T-helper 2 cell treated with Interferon-gamma antibody and Interleukin-4, amounts not matched to agents 5 μg/mL and 100 μg/mL, for 36 hours (primary cell): ENCODE measurements around the gene OR52J3.
"Not testable (repeated sequence)": the region's sequence is repeated elsewhere in the genome, so short reads cannot be mapped to it uniquely, and the experiment has no call there.

Experiments
- DNase-seq: peaks from one replicate; pipeline ENCODE4 v3.0.0; 2021; ENCODE audit warnings: low spot score
- H3K27ac Mint-ChIP-seq: one replicate; pipeline ENCODE4 v1.8.0; 2021; ENCODE audit warnings: mild to moderate bottlenecking, mixed read lengths
- H3K27me3 Mint-ChIP-seq: one replicate; pipeline ENCODE4 v1.8.0; 2021; ENCODE audit warnings: low read depth, mixed read lengths
- H3K36me3 Mint-ChIP-seq: one replicate; pipeline ENCODE4 v1.8.0; 2021; ENCODE audit warnings: low read depth, mixed read lengths
- H3K4me1 Mint-ChIP-seq: one replicate; pipeline ENCODE4 v1.8.0; 2021; ENCODE audit warnings: low read depth, mixed read lengths
- H3K4me3 Mint-ChIP-seq: one replicate; pipeline ENCODE4 v1.8.0; 2022; ENCODE audit warnings: mild to moderate bottlenecking, moderate library complexity, mixed read lengths
- H3K9me3 Mint-ChIP-seq: one replicate; pipeline ENCODE4 v1.8.0; 2021; ENCODE audit warnings: mixed read lengths

OR52J3 gene

GRCh38 chr11:5046226-5046625 lies at the start of gene OR52J3:
OR52J3 (plus strand) TSS chr11:5046526; CDS start chr11:5046526, 0 bp downstream.
- H3K9me3 Mint-ChIP-seq: no peaks in the 10 kb centered on the region
- no peaks in the 10 kb centered on the region for H3K4me1 Mint-ChIP-seq
- H3K27me3 Mint-ChIP-seq: no peaks in the 10 kb centered on the region
- DNase-seq: no peak
- no peaks in the 10 kb centered on the region for H3K36me3 Mint-ChIP-seq
- H3K27ac Mint-ChIP-seq: no peak within 1 kb of the TSS
- H3K4me3 Mint-ChIP-seq: no peak within 1 kb of the TSS

- Mint-ChIP-seq H3K27me3 (no peaks in the 10 kb centered on the region), H3K36me3 (no peaks in the 10 kb centered on the region), H3K9me3 (no peaks in the 10 kb centered on the region), H3K4me1 (no peaks in the 10 kb centered on the region), H3K4me3 (no peak overlapping the region), H3K27ac (no peak overlapping the region)
- no peak for DNase-seq
Observed at GRCh38 chr11:5004424-5005274, 41.7 kb upstream of the OR52J3 start.

GRCh38 chr11:5007561-5007960 lies 38.8 kb upstream of the OR52J3 start:
- no peak for DNase-seq
- Mint-ChIP-seq H3K27ac (no peak overlapping the region), H3K4me3 (no peak overlapping the region), H3K27me3 (no peaks in the 10 kb centered on the region), H3K4me1 (no peaks in the 10 kb centered on the region), H3K36me3 (no peaks in the 10 kb centered on the region), H3K9me3 (no peaks in the 10 kb centered on the region)

GRCh38 chr11:5011254-5011653 lies 35.1 kb upstream of the OR52J3 start:
- Mint-ChIP-seq H3K9me3 (no peaks in the 10 kb centered on the region), H3K27ac (no peak overlapping the region), H3K27me3 (no peaks in the 10 kb centered on the region), H3K4me1 (no peaks in the 10 kb centered on the region), H3K4me3 (no peak overlapping the region), H3K36me3 (no peaks in the 10 kb centered on the region)
- no peak for DNase-seq

- Mint-ChIP-seq H3K4me1 (no peaks in the 10 kb centered on the region), H3K36me3 (no peaks in the 10 kb centered on the region), H3K27ac (no peak overlapping the region), H3K27me3 (no peaks in the 10 kb centered on the region), H3K4me3 (no peak overlapping the region), H3K9me3 (no peaks in the 10 kb centered on the region)
- DNase-seq: no peak
Observed at GRCh38 chr11:5013012-5013411, 33.3 kb upstream of the OR52J3 start.

- Mint-ChIP-seq H3K4me3 (no peak overlapping the region), H3K27ac (no peak overlapping the region), H3K36me3 (no peaks in the 10 kb centered on the region), H3K27me3 (no peaks in the 10 kb centered on the region), H3K4me1 (no peaks in the 10 kb centered on the region), H3K9me3 (peaks cover 22% of the 10 kb centered on the region)
- no peak for DNase-seq
Observed at GRCh38 chr11:5021996-5022395, 24.3 kb upstream of the OR52J3 start.

- H3K4me1 Mint-ChIP-seq: no peaks in the 10 kb centered on the region
- no peak overlapping the region for H3K27ac Mint-ChIP-seq
- no peaks in the 10 kb centered on the region for H3K9me3 Mint-ChIP-seq
- no peak overlapping the region for H3K4me3 Mint-ChIP-seq
- H3K36me3 Mint-ChIP-seq: no peaks in the 10 kb centered on the region
- H3K27me3 Mint-ChIP-seq: no peaks in the 10 kb centered on the region
- no peak for DNase-seq
Observed at GRCh38 chr11:5036669-5037068, 9.7 kb upstream of the OR52J3 start.

GRCh38 chr11:5037926-5038325 lies 8.4 kb upstream of the OR52J3 start:
- H3K4me3 Mint-ChIP-seq: no peak overlapping the region
- H3K4me1 Mint-ChIP-seq: no peaks in the 10 kb centered on the region
- H3K9me3 Mint-ChIP-seq: no peaks in the 10 kb centered on the region
- DNase-seq: no peak
- H3K27ac Mint-ChIP-seq: no peak overlapping the region
- no peaks in the 10 kb centered on the region for H3K27me3 Mint-ChIP-seq
- H3K36me3 Mint-ChIP-seq: no peaks in the 10 kb centered on the region

GRCh38 chr11:5038341-5038740 lies 8.0 kb upstream of the OR52J3 start:
- H3K36me3 Mint-ChIP-seq: no peaks in the 10 kb centered on the region
- no peaks in the 10 kb centered on the region for H3K9me3 Mint-ChIP-seq
- no peak overlapping the region for H3K4me3 Mint-ChIP-seq
- DNase-seq: no peak
- H3K27me3 Mint-ChIP-seq: no peaks in the 10 kb centered on the region
- no peaks in the 10 kb centered on the region for H3K4me1 Mint-ChIP-seq
- H3K27ac Mint-ChIP-seq: no peak overlapping the region

- Mint-ChIP-seq H3K27me3 (no peaks in the 10 kb centered on the region), H3K4me1 (no peaks in the 10 kb centered on the region), H3K4me3 (no peak overlapping the region), H3K27ac (no peak overlapping the region), H3K36me3 (no peaks in the 10 kb centered on the region), H3K9me3 (no peaks in the 10 kb centered on the region)
- DNase-seq: no peak
Observed at GRCh38 chr11:5040876-5041275, 5.5 kb upstream of the OR52J3 start.

GRCh38 chr11:5042091-5042490 lies 4.2 kb upstream of the OR52J3 start:
- H3K36me3 Mint-ChIP-seq: no peaks in the 10 kb centered on the region
- no peaks in the 10 kb centered on the region for H3K4me1 Mint-ChIP-seq
- no peaks in the 10 kb centered on the region for H3K27me3 Mint-ChIP-seq
- no peaks in the 10 kb centered on the region for H3K9me3 Mint-ChIP-seq
- no peak for DNase-seq
- H3K27ac Mint-ChIP-seq: no peak overlapping the region
- H3K4me3 Mint-ChIP-seq: no peak overlapping the region

GRCh38 chr11:5043380-5043779 lies 2.9 kb upstream of the OR52J3 start:
- DNase-seq: no peak
- H3K4me1 Mint-ChIP-seq: no peaks in the 10 kb centered on the region
- H3K27me3 Mint-ChIP-seq: no peaks in the 10 kb centered on the region
- H3K9me3 Mint-ChIP-seq: no peaks in the 10 kb centered on the region
- H3K36me3 Mint-ChIP-seq: no peaks in the 10 kb centered on the region
- H3K4me3 Mint-ChIP-seq: no peak overlapping the region
- H3K27ac Mint-ChIP-seq: no peak overlapping the region

GRCh38 chr11:5046754-5047330 lies 516 bp downstream of the OR52J3 start:
- DNase-seq: no peak
- Mint-ChIP-seq H3K27ac (no peak overlapping the region), H3K36me3 (no peaks in the 10 kb centered on the region), H3K9me3 (no peaks in the 10 kb centered on the region), H3K4me1 (no peaks in the 10 kb centered on the region), H3K27me3 (no peaks in the 10 kb centered on the region), H3K4me3 (no peak overlapping the region)

- H3K9me3 Mint-ChIP-seq, H3K4me1 Mint-ChIP-seq, H3K27ac Mint-ChIP-seq, H3K27me3 Mint-ChIP-seq, H3K36me3 Mint-ChIP-seq, DNase-seq, H3K4me3 Mint-ChIP-seq: not testable (repeated sequence)
Observed at GRCh38 chr11:5058679-5059078, 12.4 kb downstream of the OR52J3 start.

- H3K4me1 Mint-ChIP-seq: no peaks in the 10 kb centered on the region
- no peak within 1 kb of the TSS for H3K27ac Mint-ChIP-seq
- H3K4me3 Mint-ChIP-seq: no peak within 1 kb of the TSS
- no peaks in the 10 kb centered on the region for H3K9me3 Mint-ChIP-seq
- no peak for DNase-seq
- no peaks in the 10 kb centered on the region for H3K27me3 Mint-ChIP-seq
- no peaks in the 10 kb centered on the region for H3K36me3 Mint-ChIP-seq
Observed at GRCh38 chr11:5059391-5059790, 13.1 kb downstream of the OR52J3 start, which contains the start of gene OR52E2. OR52E2 (minus strand) TSS chr11:5059627; CDS start chr11:5059627, 0 bp downstream.
